H1 (cell line): ENCODE measurements around the gene ZMYM4. TPM values are rescaled to one million over a fixed set of nuclear protein-coding genes. Genes with fewer than 3 reads are reported as not detected.

Experiments
- CTCF ChIA-PET: fragments of 300-600 bp; sonication (Branson Sonifier 250); formaldehyde crosslinking; loops from one replicate; lab custom pipeline; 2021; ENCODE audit not compliant: partially characterized antibody; lab: Charles Lee
- POLR2A ChIA-PET: fragments of 300-600 bp; sonication (Branson Sonifier 250); formaldehyde crosslinking; loops from one replicate; lab custom pipeline; 2021; ENCODE audit warnings: inconsistent platforms; ENCODE audit not compliant: partially characterized antibody; lab: Charles Lee
- DNase-seq, 2 experiments: peaks; one replicate each; pipeline versions ENCODE4 v3.0.0 to v3.0.0-alpha.2; 2010 to 2022; ENCODE audit warnings: low spot score in 2 of 2, low read depth in 1 of 2, mixed read lengths in 1 of 2
- FAIRE-seq: peaks from 2 replicates; lab custom pipeline; 2011; peaks lifted over from hg19 to GRCh38; lab: Jason Lieb, UNC
- H2AFZ ChIP-seq: 2 replicates; pipeline ENCODE4 v1.8.1; 2012; ENCODE audit warnings: low read length, inconsistent platforms
- H2AK5ac ChIP-seq: 2 replicates; pipeline ENCODE4 v1.6.1; 2013; ENCODE audit warnings: low read depth, low read length
- H2BK120ac ChIP-seq: replicated peaks from 2 replicates; pipeline ENCODE3; 2013; ENCODE audit warnings: low read depth, low read length, inconsistent platforms
- H2BK12ac ChIP-seq: 2 replicates; pipeline ENCODE4 v1.6.1; 2013; ENCODE audit warnings: low read depth, low read length
- H2BK15ac ChIP-seq: 2 replicates; pipeline ENCODE4 v1.6.1; 2013; ENCODE audit warnings: low read length
- H2BK20ac ChIP-seq: 2 replicates; pipeline ENCODE4 v1.6.1; 2013; ENCODE audit warnings: low read length
- H2BK5ac ChIP-seq: 2 replicates; pipeline ENCODE4 v1.6.1; 2013; ENCODE audit warnings: low read depth, low read length
- H3K14ac ChIP-seq: 2 replicates; pipeline ENCODE4 v1.6.1; 2013; ENCODE audit warnings: inconsistent platforms; ENCODE audit not compliant: insufficient read length
- H3K18ac ChIP-seq: 2 replicates; pipeline ENCODE4 v1.6.1; 2013; ENCODE audit warnings: low read length; ENCODE audit errors: extremely low read depth
- H3K23ac ChIP-seq: 2 replicates; pipeline ENCODE4 v1.6.1; 2013; ENCODE audit warnings: inconsistent platforms; ENCODE audit not compliant: insufficient read length
- H3K23me2 ChIP-seq: 2 replicates; pipeline ENCODE4 v1.6.1; 2013; ENCODE audit warnings: low read depth, low read length
- H3K27ac ChIP-seq: 2 replicates; pipeline ENCODE4 v1.6.1; 2011; ENCODE audit warnings: low read depth, low read length, inconsistent platforms
- H3K27me3 ChIP-seq, 4 experiments: replicated peaks in 1 of 4; 1 replicate in 1 of 4; 2 replicates in 3 of 4; pipeline versions ENCODE4 v1.6.1 to v1.8.1; 2011 to 2013; ENCODE audit warnings: low read length in 3 of 4, mild to moderate bottlenecking in 3 of 4, inconsistent platforms in 2 of 4, mixed read lengths in 2 of 4, moderate library complexity in 1 of 4; ENCODE audit not compliant: control insufficient read depth in 3 of 4, insufficient read depth in 3 of 4; ENCODE audit errors: extremely low read depth in 1 of 4
- H3K36me3 ChIP-seq, 4 experiments: 2 replicates each; pipeline versions ENCODE4 v1.6.1 to v1.8.1; 2011 to 2013; ENCODE audit warnings: mild to moderate bottlenecking in 4 of 4, low read length in 3 of 4, moderate library complexity in 2 of 4, control low read depth in 1 of 4, inconsistent platforms in 1 of 4; ENCODE audit not compliant: insufficient read depth in 4 of 4, control insufficient read depth in 2 of 4
- H3K4ac ChIP-seq: replicated peaks from 2 replicates; pipeline ENCODE3; 2013; ENCODE audit warnings: low read length, low read depth, mixed read lengths, inconsistent platforms; ENCODE audit not compliant: insufficient read length
- H3K4me1 ChIP-seq, 4 experiments: replicated peaks in 1 of 4; 1 replicate in 1 of 4; 2 replicates in 3 of 4; pipeline versions ENCODE4 v1.6.1 to v1.8.1; 2011 to 2013; ENCODE audit warnings: low read length in 3 of 4, inconsistent platforms in 2 of 4, mixed read lengths in 1 of 4; ENCODE audit not compliant: insufficient read depth in 4 of 4, control insufficient read depth in 3 of 4
- H3K4me2 ChIP-seq, 2 experiments: 2 replicates each; pipeline versions ENCODE4 v1.6.1 to v1.8.1; 2011 to 2013; ENCODE audit warnings: low read depth in 2 of 2, low read length in 2 of 2, control low read depth in 1 of 2, inconsistent platforms in 1 of 2, mild to moderate bottlenecking in 1 of 2; ENCODE audit not compliant: insufficient read depth in 1 of 2
- H3K4me3 ChIP-seq, 4 experiments: fragments of 200-600, 300-600 bp in 1 of 4; sonication (generic), shearing (Covaris generic), sonication (Bioruptor Twin) in 1 of 4; 2 replicates each; pipeline versions ENCODE4 v1.5.1 to v1.8.1; 2011 to 2016; ENCODE audit warnings: low read length in 4 of 4, low read depth in 3 of 4, control low read depth in 2 of 4, inconsistent platforms in 2 of 4, mild to moderate bottlenecking in 2 of 4, mixed read lengths in 1 of 4, moderate library complexity in 1 of 4; ENCODE audit not compliant: insufficient read depth in 2 of 4; ENCODE audit errors: extremely low read depth in 1 of 4
- H3K56ac ChIP-seq: replicated peaks from 2 replicates; pipeline ENCODE3; 2013; ENCODE audit warnings: low read depth, mild to moderate bottlenecking, mixed read lengths, low read length, inconsistent platforms; ENCODE audit not compliant: insufficient read length
- H3K79me1 ChIP-seq: 2 replicates; pipeline ENCODE4 v1.6.1; 2013; ENCODE audit warnings: low read depth, low read length, control low read depth
- H3K79me2 ChIP-seq, 2 experiments: 2 replicates each; pipeline versions ENCODE4 v1.6.1 to v1.8.1; 2012 to 2013; ENCODE audit warnings: low read length in 2 of 2, mild to moderate bottlenecking in 2 of 2, inconsistent platforms in 1 of 2; ENCODE audit not compliant: insufficient read depth in 2 of 2, control insufficient read depth in 1 of 2
- H3K9ac ChIP-seq, 4 experiments: replicated peaks in 1 of 4; 1 replicate in 1 of 4; 2 replicates in 3 of 4; pipeline versions ENCODE4 v1.6.1 to v1.8.1; 2011 to 2013; ENCODE audit warnings: low read depth in 3 of 4, low read length in 3 of 4, control low read depth in 2 of 4, mild to moderate bottlenecking in 2 of 4, moderate library complexity in 2 of 4, inconsistent platforms in 1 of 4; ENCODE audit errors: extremely low read depth in 1 of 4
- H3K9me3 ChIP-seq, 2 experiments: 2 replicates each; pipeline versions ENCODE4 v1.6.1 to v1.8.1; 2012 to 2013; ENCODE audit warnings: mild to moderate bottlenecking in 2 of 2, moderate library complexity in 2 of 2, control low read depth in 1 of 2, inconsistent platforms in 1 of 2, low read depth in 1 of 2, low read length in 1 of 2, mixed read lengths in 1 of 2; ENCODE audit not compliant: insufficient read depth in 2 of 2
- H4K20me1 ChIP-seq, 2 experiments: replicated peaks in 1 of 2; 2 replicates each; pipeline versions ENCODE3 to v1.8.1; 2011 to 2013; ENCODE audit warnings: inconsistent platforms in 2 of 2, low read length in 2 of 2, mild to moderate bottlenecking in 1 of 2; ENCODE audit not compliant: insufficient read depth in 2 of 2, control insufficient read depth in 1 of 2
- H4K5ac ChIP-seq: 2 replicates; pipeline ENCODE4 v1.6.1; 2013; ENCODE audit warnings: low read length, low read depth, mixed read lengths, inconsistent platforms; ENCODE audit not compliant: insufficient read length
- H4K8ac ChIP-seq: 2 replicates; pipeline ENCODE4 v1.8.0; 2013; ENCODE audit warnings: mild to moderate bottlenecking, moderate library complexity, low read length, inconsistent platforms; ENCODE audit not compliant: insufficient read depth; ENCODE audit errors: extremely low read depth
- H4K91ac ChIP-seq: replicated peaks from 2 replicates; pipeline ENCODE3; 2013; ENCODE audit warnings: low read length, mixed read lengths, inconsistent platforms; ENCODE audit not compliant: insufficient read length
- CEBPB ChIP-seq: IDR thresholded peaks from 2 replicates; pipeline ENCODE4 v1.6.1; 2012; ENCODE audit warnings: low read depth, low read length
- SAP30 ChIP-seq: fragments of 300-600 bp; sonication (generic); IDR thresholded peaks from 2 replicates; pipeline ENCODE4 v1.7.1; 2012; ENCODE audit warnings: low read length, moderate library complexity, mild to moderate bottlenecking, inconsistent platforms; ENCODE audit not compliant: insufficient read depth, insufficient replicate concordance
- SP4 ChIP-seq: IDR thresholded peaks from 2 replicates; pipeline ENCODE4 v1.6.1; 2012; ENCODE audit warnings: low read length, inconsistent platforms
- TAF1 ChIP-seq: IDR thresholded peaks from 2 replicates; pipeline ENCODE4 v1.6.1; 2011; ENCODE audit warnings: mild to moderate bottlenecking, low read depth, low read length
- TBP ChIP-seq: IDR thresholded peaks from 2 replicates; pipeline ENCODE4 v1.6.1; 2011; ENCODE audit warnings: low read depth, low read length, improper control_type of control experiment
- WGBS, 2 experiments: shearing (Covaris generic) in 1 of 2; methylation state at CpG; one replicate each; pipeline versions ENCODE4 v1.1.6 to v1.1.7; 2013 to 2015; ENCODE audit warnings: low lambda C conversion rate in 2 of 2, mixed read lengths in 2 of 2, inconsistent platforms in 1 of 2, low coverage in 1 of 2, missing lambda C conversion rate in 1 of 2; ENCODE audit not compliant: insufficient replicate concordance in 2 of 2, insufficient coverage in 1 of 2, insufficient read length in 1 of 2; ENCODE audit errors: extremely low coverage in 1 of 2, missing lambda C conversion rate in 1 of 2; 5-methylcytosine and 5-hydroxymethylcytosine counted together
- polyA plus RNA-seq, 7 experiments: library from polyadenylated mRNA; depleted of rRNA in 3 of 7; stranded (reverse) in 5 of 7; unstranded in 2 of 7; fragments of >200 nt in 5 of 7; fragments of 200-250 nt in 2 of 7; gene quantifications; 1 replicate in 5 of 7; 2 replicates in 1 of 7; 4 replicates in 1 of 7; pipeline versions ENCODE4 v1.2.1 to v1.2.3, GENCODE V29; 2011 to 2013; ENCODE audit warnings: missing spikeins in 2 of 7, mixed read lengths in 2 of 7
- total RNA-seq: library from RNA; stranded (reverse); fragmentation: NEBNext Ultra II Directional; extraction: Animal tissue kit (Norgen Biotek cat#: 25700); gene quantifications from 2 replicates; pipeline ENCODE4 v1.2.1, GENCODE V29; 2021

Gene ZMYM4
- total and polyA plus RNA-seq, 2 of the 8 experiments (the other 6 are each of a cell fraction or from before 2014, with no cell fraction given) = 16.7 to 81.3 TPM

- Histone ChIP-seq H3K4me2 (no peak overlapping the region), H3K9ac (no peak overlapping the region), H3K56ac (no peak overlapping the region), H3K23ac (no peak overlapping the region), H3K27me3 (no peaks in the 10 kb centered on the region), H4K5ac (no peak overlapping the region), H2BK12ac (no peak overlapping the region), H3K18ac (no peak overlapping the region), H3K14ac (no peak overlapping the region), H3K4me1 (no peaks in the 10 kb centered on the region), H3K79me1 (peaks cover 3% of the 10 kb centered on the region; the same call in 1 of the 2 replicates), H2BK5ac (no peak overlapping the region), H3K79me2 (peaks cover 0 to 33% of the 10 kb centered on the region in 2 experiments; a peak in 2 of 4 replicates), H2BK20ac (no peak overlapping the region), H3K23me2 (no peaks in the 10 kb centered on the region), H3K4ac (no peak overlapping the region), H4K20me1 (peaks cover 1 to 4% of the 10 kb centered on the region in 2 experiments), H4K8ac (no peak overlapping the region), H3K36me3 (no peaks in the 10 kb centered on the region; a peak in 3 of 8 replicates), H2BK15ac (no peak overlapping the region), H2AK5ac (no peak overlapping the region), H2BK120ac (no peak overlapping the region), H4K91ac (no peak overlapping the region), H2AFZ (no peak overlapping the region), H3K9me3 (no peaks in the 10 kb centered on the region), H3K27ac (no peak overlapping the region), H3K4me3 (no peak overlapping the region)
- no peak for FAIRE-seq
- DNase-seq = no peak
- TF ChIP-seq CEBPB = no peak
- TF ChIP-seq SP4 = no peak
- no peak for TF ChIP-seq TBP
- TF ChIP-seq SAP30 = no peak
- no peak for TF ChIP-seq TAF1
- 83% methylated on average over 1 of the region's 1 CpG; no CpG with 5 or more reads in 1 of the 2 experiments for WGBS, 2 experiments
- ChIA-PET CTCF (interaction anchor here (0.6 to 0.7 kb wide), 2 partner anchors 438 to 1299 kb away, joined by 3 read pairs; no protein-coding TSS in a partner anchor), POLR2A (interaction anchor here (0.8 to 0.9 kb wide), 2 partner anchors 11 to 66 kb away, joined by 3 read pairs; partner anchors contain the start of gene ZMYM4)
Observed at GRCh38 chr1:35334485-35334884, 66.0 kb downstream of the ZMYM4 start.
